HCT116 (cell line): ENCODE results near the gene ANO10. TPM values are rescaled to one million over a fixed set of nuclear protein-coding genes. Genes with fewer than 3 reads are reported as not detected.

ENCODE experiments used
- ATAC-seq: fragments of 200-7000 bp; cut with Tn5 transposase; 2 replicates; pipeline ENCODE4 v1.9.1; 2020; ENCODE audit warnings: mild to moderate bottlenecking, moderate library complexity
- BruUV-seq: library from RNA; stranded (reverse); fragments of 400-500 nt; replicated peaks from 2 replicates; lab custom pipeline; 2021; lab: Mats Ljungman, UMichigan
- CTCF ChIA-PET: fragments of 300-600 bp; sonication (Branson Sonifier 250); formaldehyde crosslinking; loops from one replicate; lab custom pipeline; 2021; ENCODE audit warnings: antibody characterized with exemption; lab: Charles Lee
- POLR2A ChIA-PET: fragments of 300-600, 350-600 bp; sonication (Branson Sonifier 250); formaldehyde crosslinking; loops from one replicate; lab custom pipeline; 2021; ENCODE audit warnings: antibody characterized with exemption; lab: Charles Lee
- RAD21 ChIA-PET, 2 experiments: fragments of 300-600 bp; sonication (Branson Sonifier 250); formaldehyde crosslinking; loops; one replicate each; lab custom pipeline; 2023; ENCODE audit warnings: low total read pairs in 2 of 2; ENCODE audit not compliant: uncharacterized antibody in 2 of 2, unreplicated experiment in 2 of 2, low non-redundant PET in 1 of 2; lab: Charles Lee
- DNase-seq: peaks from one replicate; pipeline ENCODE4 v3.0.0-alpha.2; 2010; ENCODE audit warnings: low read depth, low spot score
- H2AFZ ChIP-seq: fragments of 200-600 bp; shearing (Covaris generic), sonication (generic); 2 replicates; pipeline ENCODE4 v1.6.1; 2017; ENCODE audit warnings: low read depth, mixed run types, mixed read lengths, antibody characterized with exemption, low read length; ENCODE audit not compliant: poor library complexity, severe bottlenecking
- H3K27ac ChIP-seq: 2 replicates; pipeline ENCODE4 v1.5.1; 2012; ENCODE audit warnings: low read depth, low read length
- H3K27me3 ChIP-seq: fragments of 200-600 bp; sonication (generic); 2 replicates; pipeline ENCODE4 v1.6.1; 2016; ENCODE audit warnings: mixed run types, low read length, mixed read lengths; ENCODE audit not compliant: insufficient read depth
- H3K36me3 ChIP-seq, 2 experiments: fragments of 200-500 bp in 1 of 2; fragments of 200-600 bp in 1 of 2; sonication (Bioruptor generic) in 1 of 2; sonication (generic) in 1 of 2; 2 replicates each; pipeline versions ENCODE4 v1.5.1 to v1.6.1; 2014 to 2016; ENCODE audit warnings: low read length in 2 of 2, inconsistent platforms in 1 of 2, mixed read lengths in 1 of 2, mixed run types in 1 of 2; ENCODE audit not compliant: insufficient read depth in 2 of 2, control insufficient read depth in 1 of 2
- H3K4me1 ChIP-seq, 2 experiments: fragments of 200-600 bp in 1 of 2; sonication (generic) in 1 of 2; 2 replicates each; pipeline versions ENCODE4 v1.5.1 to v1.6.1; 2012 to 2017; ENCODE audit warnings: low read length in 2 of 2, inconsistent platforms in 1 of 2, mild to moderate bottlenecking in 1 of 2, mixed read lengths in 1 of 2, mixed run types in 1 of 2, moderate library complexity in 1 of 2; ENCODE audit not compliant: insufficient read depth in 2 of 2, control insufficient read depth in 1 of 2
- H3K4me2 ChIP-seq: fragments of 200-600 bp; sonication (generic); 2 replicates; pipeline ENCODE4 v1.6.1; 2017; ENCODE audit warnings: mixed run types, low read length, mixed read lengths
- H3K4me3 ChIP-seq, 2 experiments: fragments of 200-600 bp in 1 of 2; sonication (generic) in 1 of 2; replicated peaks in 1 of 2; 2 replicates each; pipeline ENCODE4 v1.5.1; 2011 to 2016; ENCODE audit warnings: low read length in 2 of 2, control low read depth in 1 of 2, low read depth in 1 of 2, mild to moderate bottlenecking in 1 of 2, mixed read lengths in 1 of 2, mixed run types in 1 of 2
- H3K79me2 ChIP-seq: fragments of 200-600 bp; sonication (generic); 2 replicates; pipeline ENCODE4 v1.6.1; 2017; ENCODE audit warnings: mild to moderate bottlenecking, mixed run types, low read length, moderate library complexity, mixed read lengths; ENCODE audit not compliant: insufficient read depth
- H3K9ac ChIP-seq: fragments of 200-600 bp; sonication (generic); 2 replicates; pipeline ENCODE4 v1.6.1; 2016; ENCODE audit warnings: low read length, mixed read lengths
- H3K9me2 ChIP-seq: fragments of 200-600 bp; sonication (generic), shearing (Covaris generic); 2 replicates; pipeline ENCODE4 v1.6.1; 2017; ENCODE audit warnings: mixed run types, mild to moderate bottlenecking, moderate library complexity; ENCODE audit not compliant: insufficient read depth
- H3K9me3 ChIP-seq, 2 experiments: fragments of 200-500 bp in 1 of 2; fragments of 200-600 bp in 1 of 2; sonication (Bioruptor generic) in 1 of 2; sonication (generic) in 1 of 2; 2 replicates each; pipeline ENCODE4 v1.6.1; 2014 to 2017; ENCODE audit warnings: low read length in 2 of 2, mixed read lengths in 2 of 2, inconsistent platforms in 1 of 2, low read depth in 1 of 2, mild to moderate bottlenecking in 1 of 2, mixed run types in 1 of 2, moderate library complexity in 1 of 2; ENCODE audit not compliant: control insufficient read depth in 1 of 2, insufficient read depth in 1 of 2
- H4K20me1 ChIP-seq: fragments of 200-600 bp; sonication (generic), shearing (Covaris generic); 2 replicates; pipeline ENCODE4 v1.6.1; 2017; ENCODE audit warnings: mixed run types, mild to moderate bottlenecking, moderate library complexity; ENCODE audit not compliant: insufficient read depth
- ATF3 ChIP-seq: IDR thresholded peaks from 2 replicates; pipeline ENCODE4 v1.6.1; 2012
- CBX3 ChIP-seq: IDR thresholded peaks from 2 replicates; pipeline ENCODE4 v1.6.1; 2012; ENCODE audit warnings: low read depth
- EGR1 ChIP-seq: IDR thresholded peaks from 2 replicates; pipeline ENCODE4 v1.6.1; 2012; ENCODE audit warnings: low read depth
- ELF1 ChIP-seq: IDR thresholded peaks from 2 replicates; pipeline ENCODE4 v1.6.1; 2012; ENCODE audit warnings: low read depth, borderline replicate concordance
- EZH2phosphoT487 ChIP-seq: fragments of 200-600 bp; IDR thresholded peaks from 2 replicates; pipeline ENCODE4 v1.6.1; 2018; ENCODE audit warnings: antibody characterized with exemption, borderline replicate concordance
- JUND ChIP-seq: IDR thresholded peaks from 2 replicates; pipeline ENCODE4 v1.6.1; 2012
- POLR2A ChIP-seq: IDR thresholded peaks from 2 replicates; pipeline ENCODE4 v1.7.0; 2011; ENCODE audit warnings: borderline replicate concordance; ENCODE audit not compliant: insufficient read depth, insufficient read length; ENCODE audit errors: extremely low read depth
- POLR2AphosphoS5 ChIP-seq: IDR thresholded peaks from 2 replicates; pipeline ENCODE4 v1.6.1; 2011; ENCODE audit warnings: mild to moderate bottlenecking, low read depth, low read length, moderate library complexity
- RAD21 ChIP-seq: IDR thresholded peaks from 2 replicates; pipeline ENCODE4 v1.6.1; 2012; ENCODE audit warnings: low read depth, mild to moderate bottlenecking
- SIN3A ChIP-seq: IDR thresholded peaks from 2 replicates; pipeline ENCODE4 v1.6.1; 2012; ENCODE audit warnings: low read depth
- SRF ChIP-seq: IDR thresholded peaks from 2 replicates; pipeline ENCODE4 v1.6.1; 2012; ENCODE audit warnings: low read depth
- TCF7L2 ChIP-seq: IDR thresholded peaks from 2 replicates; pipeline ENCODE4 v1.7.0; 2011; ENCODE audit warnings: borderline replicate concordance, inconsistent platforms; ENCODE audit not compliant: insufficient read depth, insufficient read length; ENCODE audit errors: extremely low read depth
- ZBTB33 ChIP-seq: IDR thresholded peaks from 2 replicates; pipeline ENCODE4 v1.6.1; 2011; ENCODE audit warnings: mild to moderate bottlenecking, low read length, moderate library complexity; ENCODE audit not compliant: insufficient replicate concordance; ENCODE audit errors: extremely low read depth
- ZFX ChIP-seq: fragments of 450-650 bp; IDR thresholded peaks from 2 replicates; pipeline ENCODE4 v1.6.1; 2017
- intact Hi-C: fragments of 100-400 bp; cut with micrococcal nuclease; formaldehyde crosslinking; loops from 2 replicates; pipeline ENCODE4 v1.10.0; 2022
- total RNA-seq: library from RNA; stranded (reverse); gene quantifications from one replicate; pipeline ENCODE4 v1.2.1, GENCODE V29; 2021; ENCODE audit not compliant: unreplicated experiment
- TF ChIP-seq, protein P1 (sequence below), 3 experiments: fragments of 200-600 bp in 1 of 3; sonication (generic) in 1 of 3; IDR thresholded peaks in 2 of 3; conservative IDR thresholded peaks in 1 of 3; 2 replicates each; pipeline ENCODE4 v1.5.1; 2012 to 2017; ENCODE audit warnings: low read depth in 2 of 3, low read length in 2 of 3, antibody characterized with exemption in 1 of 3, borderline replicate concordance in 1 of 3, control low read depth in 1 of 3, mild to moderate bottlenecking in 1 of 3, mixed read lengths in 1 of 3, mixed run types in 1 of 3, moderate library complexity in 1 of 3; ENCODE audit not compliant: insufficient read depth in 1 of 3

ANO10 gene
- total RNA-seq, 1 experiment from 2014 or later, result 13.3 TPM

- no peaks in the 10 kb centered on the region for H3K27me3 ChIP-seq
- BruUV-seq, result no TSS peak
- ChIA-PET CTCF (no interaction called here), POLR2A (no interaction called here), RAD21 (no interaction called here)
- intact Hi-C loops, result no loop called here
- no peaks in the 10 kb centered on the region for H3K9me3 ChIP-seq
- H3K4me2 ChIP-seq, result no peak overlapping the region
- H3K4me1 ChIP-seq, result no peaks in the 10 kb centered on the region
- H3K9me2 ChIP-seq, result no peaks in the 10 kb centered on the region
- no peaks in the 10 kb centered on the region for H3K36me3 ChIP-seq
- ATAC-seq (no peak), DNase-seq (no peak)
- peaks cover 15% of the 10 kb centered on the region; the same call in 1 of the 2 replicates for H3K79me2 ChIP-seq
- TF ChIP-seq JUND (no peak), TCF7L2 (no peak), EGR1 (no peak)
- no peak overlapping the region for H3K27ac ChIP-seq
- no peak overlapping the region for H3K9ac ChIP-seq
- no peak overlapping the region for H2AFZ ChIP-seq
- no peak overlapping the region for H3K4me3 ChIP-seq
- H4K20me1 ChIP-seq, result no peaks in the 10 kb centered on the region; the same call in 1 of the 2 replicates
Observed at GRCh38 chr3:43317461-43318316, 304.1 kb downstream of the ANO10 start.

DNA sequence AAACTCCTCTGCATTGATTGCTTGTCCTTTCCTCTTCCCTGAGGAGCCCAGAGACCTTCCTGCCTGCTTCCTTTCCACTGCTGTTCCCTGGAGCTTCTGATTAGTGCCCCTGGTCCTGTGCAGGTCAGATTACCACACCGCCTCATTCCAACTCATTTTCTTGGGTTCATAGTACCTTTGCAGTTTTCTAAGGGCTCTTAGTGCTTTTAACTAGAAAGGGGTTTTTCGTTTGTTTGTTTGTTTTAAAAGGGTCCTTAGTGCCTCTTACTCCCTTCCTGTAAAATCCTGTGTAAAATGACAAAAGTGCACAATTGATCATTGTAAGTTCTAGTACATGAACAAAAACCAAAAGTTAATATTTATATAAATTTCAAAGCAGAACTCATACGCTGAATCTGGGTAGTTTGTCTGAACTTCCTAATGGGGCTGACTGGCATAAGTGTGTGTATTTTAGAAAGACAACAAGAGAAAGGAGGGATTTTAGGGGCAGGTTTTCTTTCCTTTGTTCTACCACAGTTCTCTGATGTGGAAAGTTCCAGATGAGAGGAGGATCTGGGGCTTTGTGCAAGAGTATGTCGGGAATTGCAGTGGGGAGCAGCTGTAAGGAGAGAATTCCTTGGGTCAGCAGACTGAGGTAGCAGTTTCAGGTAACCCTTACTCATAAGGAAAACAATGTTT lies 304.9 kb downstream of the ANO10 start:
- Histone ChIP-seq H3K4me1 (no peaks in the 10 kb centered on the region), H2AFZ (no peak overlapping the region), H3K9me3 (no peaks in the 10 kb centered on the region), H4K20me1 (no peaks in the 10 kb centered on the region; the same call in 1 of the 2 replicates), H3K79me2 (peaks cover 15% of the 10 kb centered on the region; the same call in 1 of the 2 replicates), H3K4me2 (no peak overlapping the region), H3K9ac (no peak overlapping the region), H3K9me2 (no peaks in the 10 kb centered on the region), H3K4me3 (no peak overlapping the region), H3K36me3 (no peaks in the 10 kb centered on the region), H3K27ac (no peak overlapping the region)
- ATAC-seq, result no peak
- intact Hi-C loops, result no loop called here
- ChIA-PET RAD21 (no interaction called here), CTCF (no interaction called here), POLR2A (no interaction called here)
- DNase-seq, result no peak
- BruUV-seq, result no TSS peak
- TF ChIP-seq ZFX, result no peak
- TF ChIP-seq SRF, result no peak
- TF ChIP-seq POLR2A, result no peak
- no peak for TF ChIP-seq ELF1
- no peak for TF ChIP-seq SIN3A
- TF ChIP-seq RAD21, result no peak
- TF ChIP-seq TCF7L2, result no peak
- TF ChIP-seq ATF3, result no peak
- TF ChIP-seq, protein P1, sequence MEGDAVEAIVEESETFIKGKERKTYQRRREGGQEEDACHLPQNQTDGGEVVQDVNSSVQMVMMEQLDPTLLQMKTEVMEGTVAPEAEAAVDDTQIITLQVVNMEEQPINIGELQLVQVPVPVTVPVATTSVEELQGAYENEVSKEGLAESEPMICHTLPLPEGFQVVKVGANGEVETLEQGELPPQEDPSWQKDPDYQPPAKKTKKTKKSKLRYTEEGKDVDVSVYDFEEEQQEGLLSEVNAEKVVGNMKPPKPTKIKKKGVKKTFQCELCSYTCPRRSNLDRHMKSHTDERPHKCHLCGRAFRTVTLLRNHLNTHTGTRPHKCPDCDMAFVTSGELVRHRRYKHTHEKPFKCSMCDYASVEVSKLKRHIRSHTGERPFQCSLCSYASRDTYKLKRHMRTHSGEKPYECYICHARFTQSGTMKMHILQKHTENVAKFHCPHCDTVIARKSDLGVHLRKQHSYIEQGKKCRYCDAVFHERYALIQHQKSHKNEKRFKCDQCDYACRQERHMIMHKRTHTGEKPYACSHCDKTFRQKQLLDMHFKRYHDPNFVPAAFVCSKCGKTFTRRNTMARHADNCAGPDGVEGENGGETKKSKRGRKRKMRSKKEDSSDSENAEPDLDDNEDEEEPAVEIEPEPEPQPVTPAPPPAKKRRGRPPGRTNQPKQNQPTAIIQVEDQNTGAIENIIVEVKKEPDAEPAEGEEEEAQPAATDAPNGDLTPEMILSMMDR (IDR thresholded peaks at IDR 0.05 in 2 of 3, conservative IDR thresholded peaks at IDR 0.05 in 1 of 3; ENCODE audit: borderline replicate concordance in 1 of 3, insufficient read depth in 1 of 3, low read depth in 2 of 3, low read length in 2 of 3), result no peak
- TF ChIP-seq EZH2phosphoT487, result no peak
- TF ChIP-seq POLR2AphosphoS5, result no peak
- no peak for TF ChIP-seq EGR1
- no peak for TF ChIP-seq CBX3
- TF ChIP-seq ZBTB33, result no peak
- TF ChIP-seq, all 23 proteins: peak for 0
- H3K27me3 ChIP-seq, result no peaks in the 10 kb centered on the region
